Epithelial cell of prostate (primary cell): ENCODE data around the gene SLC2A9.
"Not testable (repeated sequence)": the region's sequence is repeated elsewhere in the genome, so short reads cannot be mapped to it uniquely, and the experiment has no call there.

Source experiments
- DNase-seq: peaks from one replicate; pipeline ENCODE4 v3.0.0-alpha.2; 2011; ENCODE audit warnings: low read depth, low spot score
- H3K27ac ChIP-seq: fragments of 450-650 bp; 2 replicates; pipeline ENCODE4 v1.5.1; 2017; ENCODE audit warnings: mild to moderate bottlenecking

Gene SLC2A9

DNA sequence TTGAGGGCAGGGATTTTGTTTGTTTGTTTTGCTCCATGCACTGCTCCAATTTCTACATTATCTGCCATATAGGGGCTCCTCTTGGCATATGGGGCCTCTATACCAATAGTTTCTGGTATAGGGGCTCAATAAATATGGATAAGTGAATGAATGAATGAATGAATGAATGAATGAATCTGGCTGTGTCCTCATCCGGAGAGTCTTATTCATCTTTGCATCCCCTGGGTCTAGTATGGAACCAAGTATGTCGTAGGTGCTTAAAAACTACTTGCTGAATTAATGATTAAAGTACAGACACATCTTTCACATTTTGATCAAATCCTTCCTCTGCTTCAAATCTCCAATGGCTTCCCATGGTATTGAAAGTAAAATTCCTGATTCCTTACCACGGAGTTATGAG, 159.7 kb downstream of the SLC2A9 start:
- DNase-seq: no peak

DNA sequence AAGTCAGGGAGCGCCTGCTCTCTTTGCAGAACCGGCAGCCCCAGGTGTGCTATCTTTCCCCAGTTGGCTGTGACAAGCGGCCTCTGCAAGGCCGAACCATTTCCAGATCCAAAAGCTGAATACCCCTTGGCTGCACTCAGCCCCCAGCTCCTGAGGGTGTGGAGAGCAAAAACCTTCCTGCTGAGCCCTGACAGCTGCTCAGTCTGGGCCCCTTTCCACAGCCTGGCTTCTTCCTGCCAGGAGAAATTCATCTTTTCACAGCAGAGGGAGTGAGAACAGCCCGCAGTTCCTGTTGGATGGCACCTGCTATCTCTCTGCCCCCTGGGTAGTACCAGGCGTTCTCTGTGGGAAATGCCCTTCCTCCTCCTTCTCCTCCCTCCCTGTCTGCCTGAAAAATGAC, 161.5 kb downstream of the SLC2A9 start:
- H3K27ac ChIP-seq: no peak overlapping the region
- DNase-seq: no peak

More for the DNA sequence above, 159.7 kb downstream of the SLC2A9 start:
- H3K27ac ChIP-seq: no peak overlapping the region

DNA sequence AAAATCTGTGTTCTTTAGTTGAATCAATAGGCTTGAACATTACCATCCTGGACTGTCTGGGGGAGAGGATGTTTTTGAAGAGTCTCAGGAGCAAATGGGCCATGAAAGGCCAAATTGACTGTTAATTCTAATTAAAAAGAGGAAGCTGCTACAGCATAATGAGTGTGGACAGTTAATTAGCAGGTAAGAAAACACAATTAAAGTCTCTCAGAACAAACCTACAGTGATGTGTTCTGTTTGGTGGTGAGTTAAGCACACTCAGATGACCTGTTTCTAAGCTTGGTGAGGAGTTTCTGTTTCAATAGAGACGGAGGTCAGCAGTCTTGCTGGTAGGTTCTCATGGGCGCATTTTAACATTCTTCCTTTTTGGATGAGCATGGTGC, 171.8 kb downstream of the SLC2A9 start:
- DNase-seq: no peak
- no peak overlapping the region for H3K27ac ChIP-seq

DNA sequence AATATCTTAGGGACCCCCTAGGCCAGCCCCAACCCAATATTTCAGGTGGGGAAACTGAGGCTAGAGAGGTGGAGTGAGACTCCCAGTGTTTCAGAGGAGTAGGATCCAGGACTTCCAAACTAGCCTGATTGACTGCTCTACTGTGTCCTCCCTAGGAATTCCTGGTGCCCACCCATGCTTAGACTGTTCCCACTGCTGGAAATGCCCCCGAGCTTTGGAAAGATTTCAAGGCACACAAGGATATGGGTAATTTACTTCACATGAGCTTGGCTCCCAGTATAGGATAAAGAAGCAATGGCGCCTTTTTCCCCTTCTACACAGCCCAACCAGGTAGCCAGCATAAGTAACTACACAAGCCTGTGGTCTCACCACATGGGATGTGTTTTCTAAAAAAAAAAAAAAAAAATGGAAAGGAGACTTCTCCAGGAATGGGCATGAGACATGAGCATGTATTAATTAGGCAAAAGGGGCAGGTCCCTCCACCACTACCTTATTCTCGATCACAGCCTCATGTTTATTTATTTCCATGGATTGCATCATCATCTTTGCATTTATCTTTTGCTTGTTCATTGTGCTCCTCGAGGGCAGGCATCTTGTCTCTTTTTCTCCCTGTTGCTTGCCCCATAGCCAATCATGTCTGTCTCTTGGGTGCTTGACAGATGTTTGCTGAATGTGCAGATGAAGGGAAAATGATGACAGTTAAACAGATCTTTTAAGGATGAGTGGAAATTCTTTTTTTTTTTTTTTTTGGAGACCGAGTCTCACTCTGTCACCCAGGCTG, 173.1 kb downstream of the SLC2A9 start:
- H3K27ac ChIP-seq: no peak overlapping the region
- no peak for DNase-seq

DNA sequence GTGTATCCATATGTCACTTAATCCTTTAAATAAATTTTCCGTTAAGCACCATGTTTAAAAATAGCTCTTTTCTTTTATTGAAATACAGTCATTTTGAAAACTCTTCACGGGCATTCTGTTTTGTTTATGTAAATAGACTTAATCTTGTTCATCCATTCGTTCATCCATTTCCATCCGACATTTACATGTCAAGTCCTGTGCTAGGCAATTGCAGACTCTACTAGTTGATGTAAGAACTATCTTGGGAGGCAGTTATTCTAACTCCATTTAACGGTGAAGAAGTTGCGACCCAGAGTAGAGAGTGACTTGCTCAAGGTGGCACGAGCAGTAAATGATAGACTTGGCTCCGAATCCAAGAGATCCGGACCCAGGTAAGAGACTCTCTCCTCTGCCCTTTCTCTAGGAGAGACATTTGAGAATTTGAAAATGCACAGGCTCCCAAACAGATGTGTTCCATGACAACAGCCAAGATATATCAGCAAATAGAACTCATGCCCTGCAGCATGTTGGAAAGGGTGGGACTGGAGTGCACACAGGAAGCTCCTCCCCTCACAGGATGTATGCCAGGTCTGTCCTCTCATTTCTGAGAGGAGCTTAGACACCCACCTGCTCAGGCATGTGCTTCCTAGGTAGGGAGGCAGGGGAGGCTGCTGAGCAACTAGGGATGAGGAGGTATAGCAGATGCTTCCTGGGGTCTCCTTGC, 175.4 kb downstream of the SLC2A9 start:
- no peak overlapping the region for H3K27ac ChIP-seq
- DNase-seq: no peak

DNA sequence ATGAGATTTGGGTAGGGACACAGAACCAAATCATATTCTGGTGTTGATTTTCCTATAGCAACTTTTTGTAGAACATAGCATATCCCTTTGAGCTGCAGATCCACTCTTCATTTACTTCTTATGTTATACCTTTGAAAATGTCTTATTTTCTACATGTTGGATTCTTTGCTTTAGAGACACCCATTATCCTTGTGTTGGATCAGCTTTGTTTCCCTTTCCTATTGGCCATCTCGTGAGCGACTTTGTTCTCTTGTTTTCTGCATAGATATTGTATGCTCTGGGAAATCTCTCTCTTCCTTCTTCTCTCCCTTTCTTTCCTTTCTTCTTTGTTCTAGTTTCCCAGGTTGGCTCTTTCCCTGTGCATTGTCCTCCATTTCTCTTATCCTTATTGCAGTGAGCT, 180.2 kb downstream of the SLC2A9 start:
- DNase-seq: no peak
- H3K27ac ChIP-seq: no peak overlapping the region

DNA sequence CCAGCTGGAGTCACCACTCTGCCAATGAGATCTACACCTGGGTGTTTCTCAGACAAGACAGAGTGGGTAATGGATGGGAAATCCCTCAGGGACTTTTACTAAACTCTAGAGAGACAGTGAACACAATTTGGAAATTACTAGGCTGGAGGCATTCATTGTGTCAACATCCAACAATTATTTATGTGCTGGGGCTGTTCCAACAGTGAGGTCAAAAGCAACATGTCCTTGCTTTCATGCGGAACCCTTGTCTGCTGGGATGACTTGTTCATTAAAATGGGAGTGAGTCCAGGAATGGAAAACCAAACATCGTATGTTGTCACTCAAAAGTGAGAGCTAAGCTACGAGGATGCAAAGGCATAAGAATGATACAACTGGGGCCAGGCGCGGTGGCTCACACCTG, 185.9 kb downstream of the SLC2A9 start:
- DNase-seq: no peak
- H3K27ac ChIP-seq: no peak overlapping the region

DNA sequence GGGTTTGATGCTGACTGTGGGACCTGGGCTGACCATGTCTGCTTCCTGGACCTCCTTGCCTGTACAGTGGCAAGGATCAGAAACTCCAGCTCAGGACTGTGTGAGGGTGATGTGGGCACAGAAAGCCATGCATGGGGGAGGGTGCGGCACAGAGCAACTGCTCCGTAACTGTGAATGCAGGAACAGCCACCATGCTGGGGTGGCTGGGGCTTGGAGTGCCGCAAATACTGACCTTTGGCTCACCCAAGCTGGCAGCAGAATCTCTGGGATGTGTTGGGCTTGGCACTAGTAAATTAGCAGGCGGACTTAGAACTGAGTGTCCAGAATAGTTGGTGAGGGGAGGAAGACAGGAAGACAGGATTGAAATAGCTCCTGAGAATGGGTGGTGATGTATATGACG, 187.9 kb downstream of the SLC2A9 start:
- H3K27ac ChIP-seq: no peak overlapping the region
- no peak for DNase-seq

DNA sequence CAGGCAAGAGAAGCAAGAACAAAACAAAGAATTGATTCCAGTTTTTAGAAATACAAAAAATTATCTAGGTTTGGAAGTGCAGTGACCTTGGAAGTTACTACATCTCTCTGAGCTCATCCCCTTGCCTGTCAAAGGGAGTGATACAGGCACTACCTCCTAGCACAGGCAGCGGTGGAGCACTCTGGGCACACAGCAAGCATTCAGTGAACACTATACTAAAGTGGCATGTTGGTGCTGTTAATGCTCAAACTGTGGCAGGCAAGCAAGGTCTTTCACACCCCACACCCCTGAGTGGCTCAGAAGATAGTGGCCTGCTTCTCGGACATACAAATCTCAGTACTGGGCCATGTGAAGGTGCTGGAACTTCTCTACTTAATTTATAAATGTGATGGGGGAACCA, 188.7 kb downstream of the SLC2A9 start:
- H3K27ac ChIP-seq: no peak overlapping the region
- no peak for DNase-seq

DNA sequence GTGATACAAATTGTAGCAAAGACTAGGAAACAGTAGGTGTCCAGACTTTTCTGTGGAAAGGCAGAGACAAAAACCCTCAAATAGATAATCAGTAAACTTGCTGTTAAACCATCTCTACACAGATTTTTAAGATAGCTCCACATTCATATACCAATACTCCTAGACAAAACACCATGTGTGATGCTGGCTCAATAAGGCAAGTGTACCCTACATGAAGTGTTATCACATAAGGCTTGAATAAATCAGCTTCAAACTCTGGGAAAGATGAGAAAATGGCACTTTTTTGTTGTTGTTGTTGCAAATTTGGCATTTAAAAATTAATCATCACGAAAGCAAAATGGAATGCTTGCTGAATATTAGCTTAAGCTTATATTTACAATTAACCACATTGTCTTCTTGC, 194.7 kb downstream of the SLC2A9 start:
- H3K27ac ChIP-seq: no peak overlapping the region
- DNase-seq: no peak

DNA sequence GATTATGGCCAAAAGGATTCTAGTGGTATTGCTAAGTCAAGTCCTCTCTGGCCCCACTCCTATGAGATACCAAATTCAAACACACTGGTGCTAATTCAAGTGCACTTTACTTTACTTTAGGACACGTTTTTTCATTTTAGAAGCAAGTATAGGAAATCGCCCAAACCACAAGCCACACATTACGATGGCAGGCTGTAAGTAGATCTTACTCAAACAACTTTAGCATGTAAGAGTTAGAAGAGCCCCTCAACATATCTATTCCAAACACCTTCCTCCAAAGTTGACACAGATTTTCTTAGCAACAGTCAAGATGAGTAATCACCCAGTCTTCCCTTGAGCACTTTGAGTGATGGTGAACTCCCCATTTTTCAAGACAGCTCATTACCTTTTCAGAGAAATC, 196.2 kb downstream of the SLC2A9 start:
- DNase-seq: no peak
- H3K27ac ChIP-seq: no peak overlapping the region

DNA sequence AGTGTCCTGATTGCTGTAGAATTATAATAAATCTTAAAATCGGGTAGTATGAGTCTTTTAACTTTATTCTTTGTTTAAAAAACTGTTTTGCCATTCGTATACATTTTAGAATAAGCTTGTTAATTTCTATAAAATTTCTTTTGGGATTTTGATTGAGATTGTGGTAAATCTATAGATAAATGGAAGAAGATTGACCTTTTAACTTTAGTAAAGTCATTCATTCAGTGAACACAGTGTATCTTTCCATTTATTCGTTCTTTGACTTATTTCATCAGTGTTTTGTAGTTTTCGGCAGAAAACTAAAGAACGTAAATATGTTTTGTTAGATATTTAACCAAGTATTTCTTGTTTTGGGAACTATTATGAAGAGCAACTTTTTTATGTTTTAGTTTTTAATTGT, 201.0 kb downstream of the SLC2A9 start:
- H3K27ac ChIP-seq: no peak overlapping the region
- DNase-seq: no peak

DNA sequence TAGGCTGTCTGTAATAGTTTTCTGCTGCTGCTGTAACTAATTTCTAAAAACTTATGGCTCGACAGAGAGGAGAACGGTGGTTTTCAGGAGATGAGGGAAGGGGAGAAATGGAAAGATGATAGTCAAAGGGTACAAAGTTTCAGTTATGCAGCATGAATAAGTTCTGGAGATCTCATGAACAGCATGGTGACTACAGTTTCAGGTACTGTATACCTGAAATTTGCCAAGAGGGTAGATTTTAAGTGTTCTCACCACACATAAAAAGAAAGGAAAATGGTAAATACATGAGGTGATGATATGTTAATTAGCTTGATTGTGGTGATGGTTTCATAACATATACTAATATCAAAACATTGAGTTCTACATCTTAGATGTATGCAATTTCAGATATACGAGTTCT, 205.0 kb downstream of the SLC2A9 start:
- H3K27ac ChIP-seq: no peak overlapping the region
- no peak for DNase-seq

DNA sequence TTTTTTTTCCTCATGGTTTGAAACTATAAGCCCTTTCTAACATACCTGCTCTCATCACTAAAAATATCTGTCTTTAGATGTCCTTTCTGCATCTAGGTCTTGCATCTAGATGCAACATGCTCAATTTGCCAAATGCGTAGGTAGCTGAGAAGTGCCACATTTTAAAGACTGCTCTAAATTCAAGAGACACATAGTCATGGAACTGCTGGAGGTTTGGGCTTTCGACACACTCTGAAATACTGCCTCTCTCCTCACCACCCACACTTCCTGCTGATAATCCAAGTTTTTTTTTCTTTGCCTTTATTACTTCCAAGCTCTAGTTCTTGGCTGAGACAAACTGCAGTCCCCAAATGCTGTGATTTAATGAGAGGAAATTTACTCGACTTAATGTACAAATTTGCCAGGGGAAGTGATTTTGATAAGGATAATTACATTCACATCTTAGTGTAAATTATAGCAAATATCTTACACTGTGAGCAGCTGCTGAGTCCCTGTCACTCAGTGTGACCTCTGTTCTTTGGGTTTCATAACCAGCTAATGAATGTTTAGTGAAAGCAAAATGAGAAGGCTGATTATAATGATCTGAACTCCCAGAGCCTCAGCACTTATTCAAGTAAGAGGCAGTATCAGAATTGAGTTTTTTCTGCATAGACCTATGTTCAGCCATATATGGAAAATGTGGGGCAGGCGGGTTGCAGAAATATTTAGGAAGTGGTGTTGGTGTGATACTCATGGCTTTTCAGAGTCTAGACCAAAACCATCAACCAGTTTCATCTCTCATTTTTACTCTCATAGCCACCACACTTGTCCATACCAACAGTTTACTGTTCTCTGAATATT, 208.6 kb downstream of the SLC2A9 start:
- no peak for DNase-seq
- H3K27ac ChIP-seq: no peak overlapping the region

DNA sequence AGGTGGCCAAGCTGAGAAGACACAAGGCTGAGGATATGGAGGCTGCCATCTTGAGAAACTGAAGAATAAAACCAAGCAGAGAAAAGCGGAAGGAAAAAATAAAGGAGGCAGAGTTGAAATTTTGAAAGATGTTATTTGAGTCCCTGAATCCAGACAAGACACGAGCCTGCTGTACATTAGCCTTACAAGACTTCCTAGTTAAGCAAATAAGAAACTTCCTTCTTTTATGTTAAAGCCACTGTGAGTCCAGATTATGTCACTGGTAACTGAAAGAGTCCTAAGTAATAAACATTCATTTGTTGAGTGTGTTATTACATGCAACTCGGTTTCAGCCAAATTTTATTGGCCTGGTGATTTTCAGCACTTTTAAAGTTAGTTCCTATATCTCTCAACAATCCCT, 209.5 kb downstream of the SLC2A9 start:
- no peak overlapping the region for H3K27ac ChIP-seq
- no peak for DNase-seq

DNA sequence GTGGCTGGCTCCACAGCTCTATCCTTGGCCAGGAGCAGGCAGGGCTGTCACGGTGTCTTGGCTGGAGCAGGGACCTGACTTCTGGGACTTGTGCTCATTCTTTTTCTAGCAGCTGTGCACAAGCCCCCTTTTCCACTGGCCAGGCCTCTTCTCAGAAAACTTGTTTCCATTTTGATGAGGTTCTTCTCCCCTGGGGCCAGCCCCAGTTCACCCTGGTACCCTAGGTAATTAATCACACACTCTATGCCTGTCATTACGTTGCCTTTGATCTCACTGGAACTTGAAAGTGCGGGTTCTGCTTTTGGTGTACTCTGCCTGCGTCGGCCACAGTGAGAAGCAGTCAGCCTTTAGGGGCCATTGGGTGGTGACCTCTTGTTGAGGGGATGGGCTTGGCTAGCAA, 213.2 kb downstream of the SLC2A9 start:
- no peak overlapping the region for H3K27ac ChIP-seq
- DNase-seq: no peak

DNA sequence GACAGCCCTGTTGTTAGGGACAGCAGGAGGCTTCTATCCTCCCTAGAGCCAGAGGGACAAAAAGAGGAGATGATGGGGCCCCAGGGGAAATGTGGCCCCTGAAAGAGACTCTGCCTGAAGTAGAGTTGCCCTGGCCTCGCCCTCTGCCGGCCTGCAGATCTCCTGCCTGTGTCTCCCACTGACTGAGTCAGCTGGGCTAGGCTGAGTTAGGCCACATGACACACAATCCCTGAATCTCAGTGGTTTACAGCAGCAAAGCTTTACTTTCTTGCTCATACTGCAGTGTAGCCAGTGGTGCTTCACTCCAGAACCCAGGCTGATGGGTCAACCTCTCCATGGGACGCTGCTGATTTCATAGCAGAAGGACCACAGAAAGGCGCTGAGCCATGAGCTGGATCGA, 216.4 kb downstream of the SLC2A9 start:
- no peak for DNase-seq

DNA sequence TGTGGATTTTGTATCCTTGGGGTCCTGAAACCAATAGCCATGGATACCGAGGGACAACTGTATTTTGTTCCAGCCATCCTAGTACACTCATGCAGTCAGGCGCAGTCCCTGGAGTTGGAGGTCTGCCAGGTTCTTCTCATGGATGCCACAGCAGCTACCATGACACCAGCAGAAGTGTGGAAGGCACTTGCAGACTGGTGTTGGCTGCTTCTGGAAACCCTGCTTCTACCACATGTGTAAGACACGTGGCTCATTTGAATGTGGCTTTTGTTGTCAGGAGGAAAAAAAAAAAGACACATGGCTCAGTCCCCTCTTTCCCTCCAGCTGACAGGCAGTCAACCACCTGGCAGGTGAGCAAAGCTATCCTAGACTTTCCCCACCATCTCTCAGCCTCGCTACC, 220.4 kb downstream of the SLC2A9 start:
- no peak for DNase-seq
- H3K27ac ChIP-seq: no peak overlapping the region

More for the DNA sequence above, 216.4 kb downstream of the SLC2A9 start:
- no peak overlapping the region for H3K27ac ChIP-seq

DNA sequence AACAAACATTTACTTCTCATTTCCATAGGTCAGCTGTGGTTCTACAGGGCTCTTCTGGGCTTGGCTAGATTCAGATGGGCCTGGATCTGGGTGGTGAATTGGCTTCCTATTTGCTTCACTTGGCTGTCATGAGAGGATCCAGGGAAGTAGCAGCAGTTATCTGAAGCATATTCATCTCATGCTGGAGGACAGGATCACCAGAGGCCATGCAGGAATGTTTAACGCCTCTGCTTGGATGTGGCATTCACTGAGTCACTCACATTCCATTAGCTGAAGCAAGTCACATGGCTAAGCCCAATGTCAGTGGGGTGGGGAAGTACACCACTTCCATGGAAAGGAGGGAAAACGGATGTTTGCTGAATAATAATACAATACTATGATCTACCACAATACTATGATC, 224.7 kb downstream of the SLC2A9 start:
- not testable (repeated sequence) for DNase-seq, H3K27ac ChIP-seq

DNA sequence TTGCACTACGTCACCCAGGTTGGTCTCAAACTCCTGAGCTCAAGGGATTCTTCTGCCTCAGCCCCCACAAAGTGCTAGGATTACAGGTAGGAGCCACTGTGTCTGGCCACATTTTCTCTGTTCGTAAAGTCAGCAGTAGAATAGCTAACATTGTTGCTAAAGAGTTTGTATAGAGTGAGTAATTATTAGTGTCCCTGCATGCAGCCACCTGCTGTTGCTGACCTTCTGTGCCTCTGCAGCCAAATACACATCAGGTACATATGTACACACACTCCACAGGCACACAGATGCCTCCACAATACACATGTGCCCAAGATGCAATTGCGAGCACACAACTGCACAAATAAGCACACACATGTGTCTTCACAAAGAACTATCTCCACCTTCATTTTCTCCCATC, 228.9 kb downstream of the SLC2A9 start:
- peak overlapping the region; percentile 45 for H3K27ac ChIP-seq
- DNase-seq: no peak

DNA sequence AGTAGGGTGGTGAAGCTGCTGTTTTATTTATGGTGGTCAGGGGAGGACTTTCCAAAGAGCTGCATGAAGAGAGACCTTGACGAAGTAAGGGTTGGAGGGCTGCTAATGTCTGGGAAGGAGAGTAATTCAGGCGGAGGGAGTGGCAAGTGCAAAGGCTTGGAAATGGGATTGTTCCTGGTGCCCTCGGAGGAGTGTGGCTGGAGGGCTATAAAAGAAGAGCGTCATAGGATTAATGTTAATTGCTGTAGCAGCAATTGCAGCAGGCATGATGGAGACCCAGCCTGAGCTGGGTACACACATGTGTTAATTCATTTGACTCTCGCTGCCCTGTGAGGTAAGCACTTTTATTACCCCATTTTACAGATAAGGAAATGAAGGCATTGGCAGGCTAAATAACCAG, 235.4 kb downstream of the SLC2A9 start:
- H3K27ac ChIP-seq, DNase-seq: not testable (repeated sequence)
